Activated naive CD8-positive, alpha-beta T cell treated with anti-CD3 and anti-CD28 coated beads, Interleukin-2, amount 50 U/mL, for 24 hours (primary cell): ENCODE measurements around the gene ACVR2B.

Experiments
- ATAC-seq: fragments of 150-1000 bp; cut with Tn5 transposase; one replicate; pipeline ENCODE4 v1.10.0; 2021
- DNase-seq: peaks from one replicate; pipeline ENCODE4 v3.0.0; 2021
- H3K27ac Mint-ChIP-seq: one replicate; pipeline ENCODE4 v1.8.0; 2021; ENCODE audit warnings: mild to moderate bottlenecking, mixed read lengths
- H3K27me3 Mint-ChIP-seq: one replicate; pipeline ENCODE4 v1.8.0; 2021; ENCODE audit warnings: mixed read lengths
- H3K36me3 Mint-ChIP-seq: one replicate; pipeline ENCODE4 v1.8.0; 2021; ENCODE audit warnings: low read depth, mixed read lengths
- H3K4me1 Mint-ChIP-seq: one replicate; pipeline ENCODE4 v1.8.0; 2021; ENCODE audit warnings: mixed read lengths
- H3K4me3 Mint-ChIP-seq: one replicate; pipeline ENCODE4 v1.8.0; 2021; ENCODE audit warnings: mild to moderate bottlenecking, moderate library complexity, mixed read lengths
- H3K9me3 Mint-ChIP-seq: one replicate; pipeline ENCODE4 v1.8.0; 2021; ENCODE audit warnings: mixed read lengths

The ACVR2B gene

GRCh38 chr3:38454178-38454883, 641 bp downstream of the ACVR2B start:
- peak overlapping the region; percentile 90 for H3K4me3 Mint-ChIP-seq
- H3K27me3 Mint-ChIP-seq: peaks cover 8% of the 10 kb centered on the region
- ATAC-seq (peak; percentile 44), DNase-seq (peak; percentile 29)
- H3K9me3 Mint-ChIP-seq: peaks cover 3% of the 10 kb centered on the region
- H3K27ac Mint-ChIP-seq: peak overlapping the region; percentile 76
- no peaks in the 10 kb centered on the region for H3K36me3 Mint-ChIP-seq
- peaks cover 12% of the 10 kb centered on the region for H3K4me1 Mint-ChIP-seq

DNA sequence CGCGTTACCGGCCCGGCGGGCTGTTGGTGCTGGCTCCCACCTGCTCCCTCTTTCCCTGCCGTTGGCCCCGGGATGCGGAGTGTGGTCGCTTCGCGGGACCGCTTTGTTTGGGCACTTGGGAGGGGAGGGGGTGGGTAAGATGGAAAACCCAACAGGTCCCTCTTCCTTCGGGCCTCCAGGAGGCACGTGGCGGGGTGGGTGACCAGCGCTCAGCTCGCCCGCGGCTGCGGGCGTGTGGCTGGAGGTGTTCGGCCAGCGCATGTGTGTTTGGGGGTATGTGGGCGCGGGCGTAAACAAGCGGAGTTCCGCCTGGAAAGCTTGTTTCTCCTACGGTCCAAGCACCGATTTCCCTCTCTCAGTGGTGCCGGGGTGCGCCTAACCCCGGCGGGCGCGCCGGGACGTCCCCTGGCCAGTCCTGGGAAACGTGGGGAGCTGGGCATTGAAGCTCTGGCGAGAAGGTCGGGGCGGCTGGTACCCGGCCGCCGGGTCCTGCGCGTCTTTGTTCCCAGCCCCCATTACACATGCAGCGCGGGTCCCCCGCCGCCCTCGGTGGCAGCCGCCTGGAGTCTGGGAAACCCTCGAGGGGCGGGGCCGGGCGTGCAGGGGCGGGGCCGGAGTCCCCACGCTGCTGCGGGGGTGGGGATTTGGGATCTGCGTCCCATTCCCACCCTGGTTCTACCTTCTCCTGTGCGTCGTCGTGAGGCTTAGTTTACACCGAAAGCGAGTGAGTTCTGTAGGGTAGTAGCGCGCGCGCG, 1.4 kb downstream of the ACVR2B start:
- DNase-seq (peak; percentile 50), ATAC-seq (peak; percentile 40)
- no peak overlapping the region for H3K27ac Mint-ChIP-seq
- H3K4me1 Mint-ChIP-seq: peaks cover 12% of the 10 kb centered on the region
- H3K9me3 Mint-ChIP-seq: peaks cover 3% of the 10 kb centered on the region
- H3K36me3 Mint-ChIP-seq: no peaks in the 10 kb centered on the region
- peaks cover 8% of the 10 kb centered on the region for H3K27me3 Mint-ChIP-seq
- peak overlapping the region; percentile 90 for H3K4me3 Mint-ChIP-seq

- Mint-ChIP-seq H3K36me3 (no peaks in the 10 kb centered on the region), H3K27ac (no peak overlapping the region), H3K4me1 (peaks cover 12% of the 10 kb centered on the region), H3K4me3 (peak overlapping the region; percentile 90), H3K27me3 (peaks cover 8% of the 10 kb centered on the region), H3K9me3 (peaks cover 1% of the 10 kb centered on the region)
- DNase-seq (no peak), ATAC-seq (peak; percentile 4)
Measured at GRCh38 chr3:38455639-38456430, 2.1 kb downstream of the ACVR2B start.

DNA sequence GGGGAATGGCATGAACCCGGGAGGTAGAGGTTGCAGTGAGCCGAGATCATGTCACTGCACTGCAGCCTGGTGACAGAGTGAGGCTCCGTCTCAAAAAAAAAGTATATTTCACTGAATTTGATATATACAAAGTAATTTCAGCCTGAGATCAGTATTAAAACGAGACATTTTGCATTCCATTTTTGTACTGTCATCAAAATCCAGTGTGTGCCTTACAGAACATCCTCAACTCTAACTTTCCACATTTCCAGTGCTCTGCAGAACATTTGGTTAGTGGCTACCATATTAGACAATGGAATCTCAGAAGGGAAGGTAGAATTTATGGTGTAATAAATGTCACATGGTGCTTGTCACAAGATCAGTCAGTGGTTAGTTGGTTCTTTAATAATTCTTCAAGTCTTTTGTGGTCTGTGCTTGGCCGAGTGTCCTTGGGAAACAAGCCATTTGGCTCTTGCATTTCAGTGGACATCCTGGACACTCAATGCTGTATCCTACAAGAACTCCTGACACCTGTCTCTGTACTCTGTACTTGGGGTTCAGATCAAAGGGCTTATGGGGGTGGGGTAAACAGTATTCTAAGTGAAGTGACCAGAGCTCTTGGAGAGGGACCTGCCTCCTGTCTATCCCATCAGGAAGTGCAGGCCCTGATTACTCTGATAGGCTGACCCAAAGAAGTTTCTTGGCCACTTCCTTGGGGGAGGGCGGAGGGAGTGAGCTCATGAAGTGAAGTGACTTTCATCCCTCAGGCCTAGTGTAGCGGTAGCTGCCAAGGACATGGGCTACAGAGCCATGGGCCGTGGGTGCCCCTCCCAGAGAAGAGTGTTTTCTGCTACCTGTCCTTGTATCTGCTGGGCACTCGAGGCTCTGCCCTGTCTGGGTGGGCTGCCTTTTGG, 3.7 kb downstream of the ACVR2B start:
- H3K4me1 Mint-ChIP-seq: peaks cover 12% of the 10 kb centered on the region
- no peak overlapping the region for H3K4me3 Mint-ChIP-seq
- H3K9me3 Mint-ChIP-seq: no peaks in the 10 kb centered on the region
- H3K27me3 Mint-ChIP-seq: peaks cover 8% of the 10 kb centered on the region
- ATAC-seq (no peak), DNase-seq (no peak)
- no peaks in the 10 kb centered on the region for H3K36me3 Mint-ChIP-seq
- no peak overlapping the region for H3K27ac Mint-ChIP-seq

GRCh38 chr3:38458796-38459498, 5.3 kb downstream of the ACVR2B start:
- no peak for ATAC-seq
- H3K36me3 Mint-ChIP-seq: no peaks in the 10 kb centered on the region
- peaks cover 3% of the 10 kb centered on the region for H3K27me3 Mint-ChIP-seq
- peaks cover 6% of the 10 kb centered on the region for H3K4me1 Mint-ChIP-seq
- no peak for DNase-seq
- H3K27ac Mint-ChIP-seq: no peak overlapping the region
- no peaks in the 10 kb centered on the region for H3K9me3 Mint-ChIP-seq
- no peak overlapping the region for H3K4me3 Mint-ChIP-seq

- Mint-ChIP-seq H3K27me3 (peaks cover under 1% of the 10 kb centered on the region), H3K27ac (no peak overlapping the region), H3K4me3 (no peak overlapping the region), H3K4me1 (peaks cover 4% of the 10 kb centered on the region), H3K9me3 (no peaks in the 10 kb centered on the region), H3K36me3 (no peaks in the 10 kb centered on the region)
- no peak for ATAC-seq
- DNase-seq: no peak
Measured at GRCh38 chr3:38459499-38460048, 5.9 kb downstream of the ACVR2B start.

- ATAC-seq: no peak
- H3K27me3 Mint-ChIP-seq: no peaks in the 10 kb centered on the region
- H3K4me3 Mint-ChIP-seq: no peak overlapping the region
- H3K4me1 Mint-ChIP-seq: peaks cover under 1% of the 10 kb centered on the region
- H3K9me3 Mint-ChIP-seq: peaks cover 4% of the 10 kb centered on the region
- H3K36me3 Mint-ChIP-seq: peaks cover 2% of the 10 kb centered on the region
- no peak for DNase-seq
- no peak overlapping the region for H3K27ac Mint-ChIP-seq
Measured at GRCh38 chr3:38460377-38461270, 6.9 kb downstream of the ACVR2B start.

DNA sequence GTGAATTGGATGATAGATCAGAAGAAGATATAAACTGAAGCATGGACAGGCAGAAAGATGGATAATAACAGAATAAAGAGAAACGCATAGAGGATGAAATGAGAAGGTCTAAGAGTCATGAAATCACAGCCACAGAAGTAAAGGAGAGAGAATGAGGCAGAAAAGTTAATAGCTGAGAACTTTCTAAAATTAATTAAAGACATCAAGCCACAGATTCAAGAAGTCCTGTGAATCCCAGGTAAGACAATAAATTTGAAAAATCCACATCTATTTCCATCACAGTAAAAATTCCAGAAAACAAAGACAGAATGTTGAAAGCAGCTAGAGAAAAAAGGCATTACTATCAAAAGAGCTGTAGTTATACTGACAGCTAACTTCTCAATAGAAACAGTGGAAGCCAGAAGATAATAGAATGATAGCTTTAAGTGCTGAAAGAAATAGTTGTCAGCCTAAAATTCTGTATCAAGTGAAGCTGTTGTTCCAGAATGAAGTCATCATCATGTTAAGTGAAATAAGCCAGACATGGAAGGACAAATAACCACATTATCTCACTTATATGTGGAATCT, 12.0 kb downstream of the ACVR2B start:
- H3K36me3 Mint-ChIP-seq: peaks cover 12% of the 10 kb centered on the region
- H3K9me3 Mint-ChIP-seq: peaks cover 26% of the 10 kb centered on the region
- H3K27ac Mint-ChIP-seq: no peak overlapping the region
- H3K4me3 Mint-ChIP-seq: no peak overlapping the region
- no peak for ATAC-seq
- no peaks in the 10 kb centered on the region for H3K27me3 Mint-ChIP-seq
- no peak for DNase-seq
- H3K4me1 Mint-ChIP-seq: no peaks in the 10 kb centered on the region

DNA sequence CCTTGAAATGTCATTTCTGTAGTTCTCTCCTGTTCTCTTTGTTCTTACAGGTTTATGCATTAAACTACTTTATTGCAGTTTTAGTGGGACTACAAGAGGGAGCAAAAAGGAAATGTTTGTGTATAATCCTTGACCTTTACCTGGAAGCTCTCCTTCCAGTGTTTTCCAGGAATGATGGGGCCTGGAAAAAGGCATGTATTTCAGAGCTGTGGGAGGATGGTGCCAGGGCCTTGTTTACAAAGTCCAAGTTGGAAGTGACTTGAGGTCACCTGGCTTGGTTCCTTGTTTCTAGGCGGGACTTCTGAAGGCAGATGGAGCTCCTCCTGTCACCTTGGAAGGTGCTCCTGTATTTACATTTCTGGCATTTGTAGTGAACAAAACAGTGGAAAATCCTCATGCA, 15.1 kb downstream of the ACVR2B start:
- Mint-ChIP-seq H3K27ac (no peak overlapping the region), H3K4me3 (no peak overlapping the region), H3K36me3 (peaks cover 12% of the 10 kb centered on the region), H3K9me3 (peaks cover 28% of the 10 kb centered on the region), H3K27me3 (no peaks in the 10 kb centered on the region), H3K4me1 (peaks cover 3% of the 10 kb centered on the region)
- no peak for DNase-seq
- ATAC-seq: no peak

- H3K27me3 Mint-ChIP-seq: no peaks in the 10 kb centered on the region
Measured at GRCh38 chr3:38469852-38470251, 16.2 kb downstream of the ACVR2B start.

GRCh38 chr3:38471260-38471857, 17.7 kb downstream of the ACVR2B start:
- peaks cover 3% of the 10 kb centered on the region for H3K4me1 Mint-ChIP-seq
- no peak overlapping the region for H3K4me3 Mint-ChIP-seq
- DNase-seq (no peak), ATAC-seq (no peak)
- H3K27me3 Mint-ChIP-seq: no peaks in the 10 kb centered on the region
- H3K36me3 Mint-ChIP-seq: peaks cover 7% of the 10 kb centered on the region
- no peak overlapping the region for H3K27ac Mint-ChIP-seq
- H3K9me3 Mint-ChIP-seq: peaks cover 19% of the 10 kb centered on the region

More at GRCh38 chr3:38469852-38470251, 16.2 kb downstream of the ACVR2B start:
- peaks cover 12% of the 10 kb centered on the region for H3K36me3 Mint-ChIP-seq
- DNase-seq: no peak
- peaks cover 3% of the 10 kb centered on the region for H3K4me1 Mint-ChIP-seq
- H3K27ac Mint-ChIP-seq: no peak overlapping the region
- no peak for ATAC-seq
- no peak overlapping the region for H3K4me3 Mint-ChIP-seq
- H3K9me3 Mint-ChIP-seq: peaks cover 28% of the 10 kb centered on the region

DNA sequence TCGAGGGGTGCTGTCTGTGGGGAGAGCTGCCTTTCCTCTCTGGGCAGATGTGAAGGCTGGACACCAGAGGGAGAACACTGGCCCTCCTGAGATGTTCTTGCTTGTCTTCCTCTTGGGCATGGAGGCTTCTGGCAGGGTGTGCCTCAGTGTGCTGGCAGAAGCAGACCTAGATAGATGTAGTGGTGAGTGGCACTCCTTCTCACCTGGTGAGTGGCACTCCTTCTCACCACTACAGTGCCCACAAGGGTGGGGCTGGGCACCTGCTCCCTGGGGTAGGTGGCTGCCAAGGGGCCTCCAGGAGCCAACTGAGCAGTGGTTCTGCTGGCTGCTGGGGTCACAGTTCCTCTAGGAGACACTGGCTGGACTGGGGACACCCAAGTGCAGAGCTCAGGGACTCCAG, 18.7 kb downstream of the ACVR2B start:
- DNase-seq (no peak), ATAC-seq (peak; percentile 23)
- Mint-ChIP-seq H3K36me3 (peaks cover 7% of the 10 kb centered on the region), H3K4me3 (no peak overlapping the region), H3K4me1 (peaks cover 3% of the 10 kb centered on the region), H3K9me3 (peaks cover 19% of the 10 kb centered on the region), H3K27ac (no peak overlapping the region), H3K27me3 (no peaks in the 10 kb centered on the region)
